GM18507 (cell line): ENCODE measurements around the gene MLH3.

Experiments
- DNase-seq: peaks from one replicate; pipeline ENCODE4 v3.0.0; 2011; ENCODE audit warnings: low read depth; ENCODE audit not compliant: insufficient read length; ENCODE audit errors: extremely low spot score
- FAIRE-seq: peaks from 2 replicates; lab custom pipeline; 2011; peaks lifted over from hg19 to GRCh38; lab: Jason Lieb, UNC

MLH3 gene

GRCh38 chr14:75042035-75042434 lies 9.2 kb downstream of the MLH3 start:
- FAIRE-seq (no peak), DNase-seq (no peak)

GRCh38 chr14:75041613-75042012 lies 9.7 kb downstream of the MLH3 start:
- DNase-seq (no peak), FAIRE-seq (no peak)

GRCh38 chr14:75040959-75041358 lies 10.3 kb downstream of the MLH3 start:
- FAIRE-seq = no peak
- DNase-seq = no peak

GRCh38 chr14:75040507-75040906 lies 10.8 kb downstream of the MLH3 start:
- FAIRE-seq = no peak
- no peak for DNase-seq

- no peak for FAIRE-seq
- no peak for DNase-seq
Measured at GRCh38 chr14:75032939-75033338, 18.3 kb downstream of the MLH3 start.

- no peak for FAIRE-seq
- DNase-seq = no peak
Measured at GRCh38 chr14:75030147-75030546, 21.1 kb downstream of the MLH3 start.

GRCh38 chr14:75025876-75026275 lies 25.4 kb downstream of the MLH3 start:
- DNase-seq = no peak
- FAIRE-seq = no peak

- DNase-seq (no peak), FAIRE-seq (no peak)
Measured at GRCh38 chr14:75025082-75025481, 26.2 kb downstream of the MLH3 start.

- FAIRE-seq (no peak), DNase-seq (no peak)
Measured at GRCh38 chr14:75023108-75023507, 28.2 kb downstream of the MLH3 start.

GRCh38 chr14:75022655-75023054 lies 28.6 kb downstream of the MLH3 start:
- FAIRE-seq = peak; percentile 18
- no peak for DNase-seq

- DNase-seq (no peak), FAIRE-seq (no peak)
Measured at GRCh38 chr14:75018694-75019093, 32.6 kb downstream of the MLH3 start.

GRCh38 chr14:75016815-75017214 lies 34.5 kb downstream of the MLH3 start:
- DNase-seq = no peak
- FAIRE-seq = no peak

- DNase-seq (no peak), FAIRE-seq (no peak)
Measured at GRCh38 chr14:75015496-75015895, 35.8 kb downstream of the MLH3 start.

GRCh38 chr14:75013290-75013689 lies 38.0 kb downstream of the MLH3 start:
- DNase-seq (no peak), FAIRE-seq (no peak)

GRCh38 chr14:75011356-75011994 lies 39.8 kb downstream of the MLH3 start:
- no peak for DNase-seq
- no peak for FAIRE-seq

GRCh38 chr14:75010472-75011093 lies 40.7 kb downstream of the MLH3 start:
- DNase-seq = no peak
- FAIRE-seq = no peak

GRCh38 chr14:75009176-75009575 lies 42.1 kb downstream of the MLH3 start:
- no peak for FAIRE-seq
- no peak for DNase-seq

GRCh38 chr14:75005357-75005756 lies 45.9 kb downstream of the MLH3 start:
- no peak for FAIRE-seq
- DNase-seq = no peak

GRCh38 chr14:75003250-75004027 lies 47.8 kb downstream of the MLH3 start:
- FAIRE-seq (no peak), DNase-seq (no peak)

GRCh38 chr14:75002392-75003249 lies 48.6 kb downstream of the MLH3 start, which contains the start of gene EIF2B2:
Gene EIF2B2, plus strand, starts transcription at chr14:75002921. Its CDS starts 70 bp downstream, at chr14:75002991.
- peak; percentile 97 for FAIRE-seq
- peak; percentile 89 for DNase-seq
